ENCODE results near the gene SELENOH.

The SELENOH gene

DNA sequence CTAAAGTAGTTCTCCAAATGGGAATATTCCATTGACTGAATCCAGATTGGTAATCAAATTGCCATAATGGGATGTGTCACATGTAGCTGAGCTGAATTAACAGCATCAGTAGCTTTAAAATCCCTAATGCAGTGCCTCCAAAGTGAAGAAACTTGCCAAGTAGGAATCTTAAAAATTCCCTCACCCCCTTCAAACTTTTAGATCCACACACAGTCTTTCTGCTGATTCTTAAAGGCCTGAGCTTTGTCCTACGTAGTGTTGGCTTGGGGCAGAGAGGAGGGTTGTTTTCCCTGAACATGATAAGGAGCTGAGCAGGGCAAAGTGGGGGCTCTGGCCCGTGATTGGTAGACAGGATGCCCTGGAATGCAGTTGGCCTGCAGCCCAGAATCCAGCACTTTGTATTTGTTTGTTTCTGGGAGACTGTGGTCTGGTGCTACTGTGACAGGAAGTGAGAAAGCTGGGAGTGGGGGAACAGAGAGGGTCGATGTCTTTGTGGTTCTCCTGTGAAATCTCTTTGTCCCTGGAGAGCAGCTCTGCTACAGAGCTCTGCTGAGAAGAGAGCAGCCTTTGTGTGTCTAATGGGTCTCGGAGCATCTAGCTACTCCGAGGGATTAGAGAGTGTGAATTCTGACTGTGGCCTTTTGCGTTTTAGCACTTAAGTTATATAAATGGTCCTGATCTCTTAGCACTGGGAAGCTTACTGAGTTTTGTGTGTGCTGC lies 37.2 kb downstream of the SELENOH start:
- peak overlapping the region; percentile 39 for H3K4me3 ChIP-seq (replicated peaks; ENCODE audit: low read depth, low read length)
- DNase-seq (ENCODE audit: low read depth): peak; percentile 100

DNA sequence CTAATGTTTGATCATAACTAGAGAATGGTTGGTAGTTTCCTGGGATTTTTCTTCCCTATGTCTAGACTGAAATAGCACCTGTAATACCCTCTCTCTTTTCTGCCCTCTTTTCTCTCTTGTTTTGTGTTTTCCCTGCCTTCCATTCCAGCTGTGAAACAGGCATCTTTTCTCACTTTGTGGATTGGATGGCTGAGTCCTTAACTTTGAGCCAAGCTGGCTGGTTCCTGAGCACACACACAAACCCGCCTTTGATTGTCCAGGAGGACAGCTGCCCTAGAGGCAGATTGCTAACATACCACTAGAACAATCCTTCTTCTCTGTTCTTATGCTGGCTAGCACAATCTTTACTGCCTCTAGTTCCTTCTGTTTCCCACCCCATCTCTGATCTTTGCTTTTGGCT lies 38.0 kb downstream of the SELENOH start:
- H3K4me3 ChIP-seq (replicated peaks; ENCODE audit: low read depth, low read length): peak overlapping the region; percentile 39
- peak; percentile 80 for DNase-seq (ENCODE audit: low read depth)
- TF ChIP-seq, protein P1, sequence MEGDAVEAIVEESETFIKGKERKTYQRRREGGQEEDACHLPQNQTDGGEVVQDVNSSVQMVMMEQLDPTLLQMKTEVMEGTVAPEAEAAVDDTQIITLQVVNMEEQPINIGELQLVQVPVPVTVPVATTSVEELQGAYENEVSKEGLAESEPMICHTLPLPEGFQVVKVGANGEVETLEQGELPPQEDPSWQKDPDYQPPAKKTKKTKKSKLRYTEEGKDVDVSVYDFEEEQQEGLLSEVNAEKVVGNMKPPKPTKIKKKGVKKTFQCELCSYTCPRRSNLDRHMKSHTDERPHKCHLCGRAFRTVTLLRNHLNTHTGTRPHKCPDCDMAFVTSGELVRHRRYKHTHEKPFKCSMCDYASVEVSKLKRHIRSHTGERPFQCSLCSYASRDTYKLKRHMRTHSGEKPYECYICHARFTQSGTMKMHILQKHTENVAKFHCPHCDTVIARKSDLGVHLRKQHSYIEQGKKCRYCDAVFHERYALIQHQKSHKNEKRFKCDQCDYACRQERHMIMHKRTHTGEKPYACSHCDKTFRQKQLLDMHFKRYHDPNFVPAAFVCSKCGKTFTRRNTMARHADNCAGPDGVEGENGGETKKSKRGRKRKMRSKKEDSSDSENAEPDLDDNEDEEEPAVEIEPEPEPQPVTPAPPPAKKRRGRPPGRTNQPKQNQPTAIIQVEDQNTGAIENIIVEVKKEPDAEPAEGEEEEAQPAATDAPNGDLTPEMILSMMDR (IDR thresholded peaks at IDR 0.05; ENCODE audit: low read length, missing control alignments): peak; percentile 25

More for the DNA sequence above, 37.2 kb downstream of the SELENOH start:
- TF ChIP-seq, protein P1 (IDR thresholded peaks at IDR 0.05; ENCODE audit: low read length, missing control alignments): no peak

DNA sequence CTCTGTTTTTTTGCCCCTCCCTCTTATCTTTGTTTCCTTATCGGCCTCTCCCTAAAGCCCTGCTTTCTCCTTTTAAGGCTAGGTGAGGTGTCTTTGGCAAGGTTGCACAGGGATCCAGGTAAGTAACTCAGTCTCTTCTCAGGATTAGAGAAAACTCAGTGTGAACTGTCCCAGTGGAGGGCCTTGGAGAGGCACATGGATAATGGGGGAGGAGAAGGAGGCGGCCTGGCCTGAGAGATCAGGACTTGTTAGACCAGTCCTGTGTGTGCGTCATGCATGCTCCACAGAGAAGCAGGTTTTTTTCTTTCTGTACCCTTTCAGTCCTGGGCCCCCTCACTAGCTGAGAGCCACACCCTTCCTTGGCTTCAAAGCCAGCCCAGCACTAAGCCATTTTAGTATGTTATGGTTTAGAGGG lies 40.2 kb downstream of the SELENOH start:
- peak; percentile 51 for DNase-seq (ENCODE audit: low read depth)
- no peak overlapping the region for H3K4me3 ChIP-seq (replicated peaks; ENCODE audit: low read depth, low read length)
- TF ChIP-seq, protein P1 (IDR thresholded peaks at IDR 0.05; ENCODE audit: low read length, missing control alignments): no peak

GRCh38 chr11:57785072-57785471 lies 43.8 kb downstream of the SELENOH start:
- TF ChIP-seq, protein P1 (IDR thresholded peaks at IDR 0.05; ENCODE audit: low read length, missing control alignments): no peak
- no peak overlapping the region for H3K4me3 ChIP-seq (replicated peaks; ENCODE audit: low read depth, low read length)
- DNase-seq (ENCODE audit: low read depth): no peak

- no peak for DNase-seq (ENCODE audit: low read depth)
- H3K4me3 ChIP-seq (replicated peaks; ENCODE audit: low read depth, low read length): no peak overlapping the region
- TF ChIP-seq, protein P1 (IDR thresholded peaks at IDR 0.05; ENCODE audit: low read length, missing control alignments): no peak
These were observed 45.1 kb downstream of the SELENOH start for GRCh38 chr11:57786436-57786835.

GRCh38 chr11:57787006-57787604 lies 45.8 kb downstream of the SELENOH start:
- TF ChIP-seq, protein P1 (IDR thresholded peaks at IDR 0.05; ENCODE audit: low read length, missing control alignments): no peak
- DNase-seq (ENCODE audit: low read depth): no peak
- no peak overlapping the region for H3K4me3 ChIP-seq (replicated peaks; ENCODE audit: low read depth, low read length)
